GM21360 (cell line): ENCODE measurements around the gene ABCB4.

Source experiments
- ATAC-seq: cut with Tn5 transposase; IDR thresholded peaks from one replicate; pipeline ENCODE4 v1.9.1; 2021; ENCODE audit warnings: mild to moderate bottlenecking, moderate library complexity; ENCODE audit not compliant: unreplicated experiment

ABCB4 gene

DNA sequence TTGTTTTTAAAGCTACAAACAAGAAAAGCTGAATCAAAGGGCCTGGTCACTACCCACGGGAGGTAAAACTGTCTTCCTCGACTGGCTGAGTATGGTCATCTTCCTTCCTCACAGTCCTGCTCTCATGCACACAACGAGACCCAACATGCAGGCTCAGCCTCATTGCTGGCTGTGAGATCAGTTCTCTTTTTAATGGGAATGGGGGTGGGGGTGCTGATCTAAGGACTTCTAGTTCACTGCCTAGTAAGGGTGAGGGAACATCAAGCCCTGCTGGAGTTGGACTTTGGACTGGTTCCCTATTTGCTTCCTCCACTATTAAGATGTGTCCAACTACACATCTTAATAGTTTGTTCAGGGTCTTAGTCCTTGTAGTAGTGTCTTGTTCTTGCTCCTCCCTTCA is 48.2 kb downstream of the ABCB4 start:
- ATAC-seq = no peak

DNA sequence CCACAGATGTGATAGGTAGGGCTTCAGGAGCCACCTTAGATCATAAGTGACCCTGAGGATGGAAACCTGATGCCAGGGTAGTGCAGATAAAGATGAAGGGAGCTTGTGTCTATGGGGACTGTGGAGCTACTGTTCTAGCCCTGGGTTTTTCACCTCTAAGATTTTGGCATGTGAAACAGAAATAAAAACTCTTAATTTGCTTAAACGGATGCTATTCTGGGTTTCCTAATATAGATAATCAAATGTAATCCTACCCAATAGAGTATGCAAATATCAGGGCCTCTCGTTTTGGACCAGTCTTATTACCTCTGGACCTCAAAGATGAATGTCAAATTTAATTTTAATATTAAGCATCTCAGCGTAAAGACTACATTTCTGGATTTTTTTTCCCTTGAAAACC is 49.3 kb downstream of the ABCB4 start:
- ATAC-seq = no peak

DNA sequence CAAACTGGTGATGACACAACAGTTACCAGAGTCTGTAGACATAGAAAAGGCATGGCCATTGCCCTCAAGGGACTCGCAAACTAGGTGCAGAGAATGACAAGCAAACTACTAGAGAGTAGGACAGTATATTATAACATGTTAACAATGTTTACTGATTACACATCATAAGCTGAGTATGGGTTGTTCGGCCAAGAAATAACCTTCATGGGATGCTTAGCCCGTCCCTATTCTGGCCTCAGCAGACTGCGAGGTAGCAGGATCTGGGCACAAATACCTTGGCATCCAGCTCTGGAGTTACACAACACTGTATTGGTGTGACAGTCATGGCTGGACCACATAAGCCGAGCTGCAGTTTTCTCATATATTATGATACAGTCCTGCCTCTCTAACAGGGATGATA is 51.4 kb downstream of the ABCB4 start:
- no peak for ATAC-seq

DNA sequence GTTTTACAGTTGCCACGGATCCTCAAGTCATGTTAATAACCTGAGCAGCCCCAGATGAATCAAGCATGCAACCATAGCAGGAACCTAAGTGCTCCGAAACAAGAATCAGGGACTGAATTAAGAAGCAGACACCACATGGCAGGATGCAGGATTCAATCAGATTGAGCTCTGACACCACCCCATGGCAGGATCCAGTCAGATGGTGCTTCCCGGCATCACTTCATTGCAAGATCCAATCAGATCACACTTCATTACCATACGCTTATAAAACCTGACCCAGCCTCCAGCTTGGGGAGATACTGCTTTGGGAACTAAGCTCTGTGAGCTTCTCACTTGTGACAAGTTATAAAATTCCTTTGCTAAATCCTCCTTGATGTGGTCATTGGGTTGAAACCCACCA is 55.3 kb downstream of the ABCB4 start:
- no peak for ATAC-seq

DNA sequence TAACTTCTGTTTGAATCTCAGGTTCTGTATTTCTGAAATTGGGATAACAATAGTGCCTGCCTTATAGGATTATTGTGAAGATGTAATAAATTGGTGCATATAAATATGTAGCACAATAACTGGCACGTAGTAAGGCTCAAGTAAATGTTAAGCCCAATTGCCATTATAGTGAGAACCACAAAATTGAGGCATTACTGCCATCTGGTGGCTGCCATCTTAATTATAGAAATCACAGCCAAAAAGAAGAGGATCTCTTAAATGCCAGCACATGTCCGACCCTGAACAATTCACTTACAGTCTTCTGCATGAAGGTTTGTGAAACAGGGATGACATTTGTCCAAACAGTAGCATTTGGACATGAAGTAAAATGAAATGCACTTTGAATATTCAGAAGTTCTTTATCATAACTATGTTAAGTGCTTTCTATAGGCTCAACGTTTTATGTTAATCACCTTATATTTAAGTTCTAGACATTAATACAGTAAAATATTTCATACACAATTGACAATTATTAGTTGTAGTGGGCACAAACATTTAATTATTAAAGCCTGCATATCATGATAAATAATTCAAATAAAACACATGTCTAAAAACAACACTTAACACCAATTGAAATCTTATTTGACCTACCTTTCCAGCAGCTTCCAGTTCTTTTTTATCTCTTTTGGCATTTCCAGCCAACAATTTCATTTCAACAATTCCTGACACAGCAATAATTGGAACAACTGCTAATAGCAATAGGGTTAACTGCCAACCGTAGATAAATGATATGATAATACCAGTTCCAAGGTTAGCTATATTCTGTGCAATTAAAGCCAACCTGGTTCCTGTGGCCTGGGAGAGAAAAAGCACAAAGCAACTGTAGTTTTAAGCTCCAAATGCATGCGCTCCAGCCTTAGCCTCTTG is 58.5 kb downstream of the ABCB4 start:
- no peak for ATAC-seq

DNA sequence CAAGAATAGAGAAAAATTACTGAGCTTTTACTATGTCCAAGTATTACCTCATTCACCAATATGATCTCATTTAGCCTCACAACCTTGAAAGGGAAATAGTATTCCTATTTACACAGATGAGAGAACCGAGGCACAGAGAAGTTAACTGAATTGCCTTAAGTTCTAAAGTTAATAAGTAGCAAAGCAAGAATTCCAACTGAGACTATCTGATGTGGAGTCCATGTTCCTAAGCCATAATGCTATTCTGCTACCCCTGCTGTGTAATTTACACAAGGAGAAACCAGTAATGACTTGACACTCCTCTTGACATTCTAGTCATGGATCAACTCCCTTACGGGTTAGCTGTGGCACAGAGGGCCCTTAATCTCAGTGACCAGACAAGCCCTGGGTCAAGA is 60.7 kb downstream of the ABCB4 start:
- ATAC-seq = no peak

DNA sequence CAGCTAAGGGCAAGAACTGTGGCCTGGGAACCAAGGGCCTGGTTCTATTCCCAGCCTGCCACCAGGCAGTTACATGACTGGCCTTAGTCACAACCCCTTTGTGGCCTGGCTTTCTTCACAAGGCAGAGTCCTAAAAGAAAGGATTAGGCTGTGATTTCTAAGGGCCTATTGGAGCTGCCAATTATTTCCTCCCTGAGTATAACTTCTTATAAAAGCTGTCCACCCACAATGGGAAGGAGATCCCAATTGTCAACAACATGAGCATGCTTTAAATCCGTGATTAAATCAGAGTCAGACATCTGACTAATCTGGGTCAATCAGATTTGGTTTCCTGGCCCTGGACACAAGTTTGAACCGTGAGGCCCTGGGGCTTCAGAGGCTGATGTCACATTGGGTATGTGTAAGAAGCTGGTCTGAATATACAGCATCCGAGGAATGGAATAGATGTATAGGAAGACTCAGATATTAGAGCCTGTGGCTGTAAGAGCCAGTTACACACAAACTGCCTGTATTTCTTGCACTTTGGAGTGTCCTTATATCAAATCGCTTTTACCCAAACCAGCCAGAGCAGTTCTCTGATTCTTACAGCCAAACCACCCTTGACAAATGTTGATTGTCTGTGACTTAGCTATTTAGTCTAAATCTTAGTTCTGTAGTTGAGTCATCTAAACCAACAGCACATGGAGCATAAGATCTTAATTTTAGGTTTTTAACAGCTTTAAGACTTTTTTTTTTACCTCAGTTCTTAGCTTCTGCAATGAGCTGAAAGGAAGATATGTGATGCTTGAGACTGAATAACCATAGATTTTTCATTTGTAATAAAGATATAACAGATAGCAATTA is 61.3 kb downstream of the ABCB4 start:
- ATAC-seq = no peak

DNA sequence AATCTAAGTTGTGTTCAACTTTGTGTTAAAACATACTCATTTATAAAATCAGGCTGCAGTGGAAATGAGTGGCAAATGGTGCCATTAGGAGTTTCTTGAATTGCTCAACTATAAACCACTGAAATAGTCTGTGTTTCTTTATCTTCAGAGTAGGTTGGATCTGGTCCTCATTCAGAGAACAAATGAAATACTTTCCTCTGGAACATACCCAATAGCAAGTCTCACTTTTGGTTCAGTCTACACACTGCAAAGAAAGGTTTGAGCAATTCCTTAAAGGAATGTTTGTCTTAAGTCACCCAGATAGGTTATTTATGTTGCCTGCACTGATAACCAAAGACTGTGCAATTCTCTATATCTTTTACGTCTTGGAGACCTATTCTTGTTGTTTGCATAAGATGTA is 62.5 kb downstream of the ABCB4 start:
- no peak for ATAC-seq

DNA sequence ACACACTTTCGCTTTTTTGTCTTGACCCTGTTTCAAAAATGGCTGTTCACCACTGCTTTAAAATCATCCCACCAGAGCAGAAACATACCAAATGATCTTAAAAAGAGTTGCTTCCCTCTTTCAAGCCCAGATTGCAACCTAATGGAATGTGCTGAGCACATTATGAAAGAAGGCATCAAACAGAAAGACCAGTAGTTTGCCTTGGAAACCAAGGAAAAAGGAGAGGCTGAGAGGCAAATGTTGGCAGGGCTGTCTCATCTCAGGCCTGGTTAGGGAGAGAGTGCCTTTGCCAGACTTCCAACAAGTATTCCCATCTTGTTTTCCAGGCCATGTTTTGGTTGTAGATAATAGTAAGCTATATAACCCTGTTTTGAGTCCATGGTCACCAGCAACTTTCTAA is 64.3 kb downstream of the ABCB4 start:
- ATAC-seq = no peak

DNA sequence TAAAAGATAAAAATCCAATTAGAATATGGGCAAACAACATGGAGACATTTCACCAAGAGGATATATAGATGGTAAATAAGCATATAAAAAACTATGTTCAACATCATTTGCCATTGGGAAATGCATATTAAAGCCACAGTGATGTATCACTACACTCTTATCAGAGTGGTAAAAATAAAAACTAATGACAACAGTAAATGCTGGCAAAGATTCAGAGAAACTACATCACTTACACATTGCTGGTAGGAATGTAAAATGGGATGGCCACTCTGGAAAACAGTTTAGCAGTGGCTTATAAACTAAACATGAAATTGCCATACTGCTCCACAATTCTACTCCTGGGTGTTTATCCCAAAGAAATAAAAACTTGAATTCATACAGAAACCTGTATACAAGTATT is 70.8 kb downstream of the ABCB4 start:
- no peak for ATAC-seq

DNA sequence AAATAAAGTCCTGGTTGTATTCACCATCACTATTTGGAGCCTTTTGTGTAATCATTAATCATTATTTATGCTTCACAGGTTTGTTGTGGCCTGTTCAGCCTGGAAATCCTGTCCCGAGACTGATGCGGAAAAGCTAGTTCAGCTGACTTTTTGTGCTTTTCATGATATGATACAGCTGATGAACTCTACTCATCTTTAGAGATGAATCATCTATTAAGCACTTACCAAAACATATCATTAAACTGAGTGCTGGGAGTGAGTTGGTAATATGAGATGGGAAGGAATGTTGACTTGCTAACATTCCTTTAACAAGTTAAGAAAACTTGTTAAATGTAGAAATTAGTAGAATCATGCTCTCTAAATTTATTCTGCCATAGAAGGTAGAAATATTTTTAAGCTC is 77.0 kb downstream of the ABCB4 start:
- ATAC-seq = no peak

DNA sequence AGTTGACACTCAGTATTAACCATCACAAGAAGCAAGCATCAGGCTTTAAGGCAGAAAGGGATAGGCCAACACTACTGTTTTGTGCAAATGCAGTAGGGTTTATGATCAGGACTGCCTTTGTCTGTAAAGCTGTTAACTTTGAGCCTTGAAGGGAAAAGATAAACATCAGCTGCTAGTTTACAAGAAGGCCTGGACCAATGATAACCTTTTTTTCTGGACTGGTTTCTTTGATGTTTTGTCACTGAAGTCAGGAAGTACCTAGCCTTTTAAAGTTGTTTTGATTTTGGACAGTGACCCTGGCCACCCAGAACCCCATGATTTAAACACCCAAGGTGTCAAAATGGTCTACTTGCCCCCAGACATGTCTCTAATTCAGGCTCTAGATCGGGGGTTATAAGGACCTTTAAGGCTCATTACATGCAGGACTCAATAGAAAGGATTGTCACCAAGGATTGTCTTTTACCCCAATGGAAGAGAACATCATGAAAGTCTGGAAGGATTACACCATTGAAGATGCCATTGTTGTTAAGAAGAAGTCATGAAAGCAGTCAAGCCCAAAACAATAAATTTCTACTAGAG is 79.9 kb downstream of the ABCB4 start:
- no peak for ATAC-seq

DNA sequence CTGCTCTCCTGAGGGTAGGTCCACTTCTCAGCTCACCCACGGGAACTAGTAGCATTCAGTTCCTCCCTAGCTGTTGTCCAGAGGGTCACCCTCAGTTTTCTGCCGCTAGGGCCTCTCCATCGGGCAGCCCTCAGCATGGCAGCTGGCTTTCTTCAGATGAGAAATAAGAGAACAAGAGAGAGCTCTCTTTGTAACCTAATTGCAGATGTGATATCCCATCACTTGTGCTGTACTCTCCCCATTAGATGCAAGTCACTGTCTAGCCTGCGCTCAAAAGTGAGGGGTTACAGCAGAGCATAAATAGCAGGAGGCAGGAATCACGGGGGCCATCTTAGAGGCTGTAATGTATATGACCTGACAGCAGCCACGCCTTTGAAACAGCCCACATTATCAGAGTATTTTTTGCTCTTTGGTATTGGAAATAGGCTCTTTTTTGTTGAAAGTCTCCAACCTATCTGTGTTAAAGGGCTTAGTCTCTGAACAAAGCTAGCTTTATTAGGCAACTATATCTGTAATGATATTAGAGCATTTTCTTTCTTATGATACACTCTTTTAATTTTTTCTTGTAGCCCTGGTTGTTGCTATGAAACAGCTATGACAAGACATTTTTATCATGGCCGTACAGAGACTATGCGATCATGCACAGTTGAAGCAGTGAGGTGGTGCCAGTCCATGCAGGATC is 84.3 kb downstream of the ABCB4 start:
- ATAC-seq = no peak

DNA sequence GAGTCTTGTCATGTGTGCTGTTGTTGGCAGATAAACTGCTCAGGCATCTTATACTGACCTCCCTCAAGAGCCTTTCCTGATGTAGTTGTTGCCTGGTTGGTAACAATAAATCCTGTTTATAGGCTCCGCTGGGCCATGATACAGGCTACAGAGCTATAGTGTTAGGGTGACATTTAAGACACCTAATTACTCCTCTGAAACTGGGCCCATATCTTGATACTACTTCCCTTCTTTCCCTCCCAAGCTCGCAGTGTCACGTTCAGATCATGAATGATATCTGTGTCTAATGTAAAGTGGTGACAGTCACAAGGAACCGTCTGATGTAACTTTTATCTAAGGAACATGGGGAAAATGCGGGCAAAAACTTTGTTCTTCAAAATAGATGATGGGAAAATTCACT is 94.6 kb downstream of the ABCB4 start:
- no peak for ATAC-seq

DNA sequence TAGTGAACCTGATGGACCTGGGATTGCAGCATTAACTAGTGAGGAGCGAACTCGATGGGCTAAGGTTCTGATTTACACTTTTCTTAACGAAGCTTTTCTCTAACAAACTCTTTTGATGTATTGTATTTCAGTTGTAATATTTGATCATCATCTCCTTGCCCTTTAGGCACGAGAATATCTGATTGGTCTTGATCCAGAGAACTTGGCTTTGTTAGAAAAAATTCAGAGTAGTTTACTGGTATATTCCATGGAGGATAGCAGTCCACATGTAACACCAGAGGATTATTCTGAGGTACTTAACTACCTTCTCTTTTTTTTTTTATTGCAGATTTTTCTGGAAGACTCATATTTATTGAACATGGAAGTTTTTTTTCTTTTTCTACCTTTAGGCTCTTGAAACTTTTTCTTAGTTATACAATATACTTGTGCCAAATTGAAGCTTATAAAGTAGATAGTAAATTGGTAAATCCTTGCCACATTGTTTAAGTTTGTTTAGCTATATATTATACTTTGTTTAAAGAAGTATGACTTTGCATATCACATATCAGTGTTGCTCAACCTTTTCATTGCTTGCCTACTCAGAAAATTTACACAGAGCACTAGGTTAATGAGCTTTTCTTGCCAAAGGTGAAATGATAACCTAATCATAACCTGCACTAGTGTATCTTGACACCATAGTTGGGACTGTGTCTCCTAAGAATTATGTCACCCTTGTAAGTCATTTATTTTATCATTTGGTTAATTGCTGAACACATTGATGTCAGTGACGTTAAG is 99.6 kb downstream of the ABCB4 start:
- ATAC-seq = no peak

DNA sequence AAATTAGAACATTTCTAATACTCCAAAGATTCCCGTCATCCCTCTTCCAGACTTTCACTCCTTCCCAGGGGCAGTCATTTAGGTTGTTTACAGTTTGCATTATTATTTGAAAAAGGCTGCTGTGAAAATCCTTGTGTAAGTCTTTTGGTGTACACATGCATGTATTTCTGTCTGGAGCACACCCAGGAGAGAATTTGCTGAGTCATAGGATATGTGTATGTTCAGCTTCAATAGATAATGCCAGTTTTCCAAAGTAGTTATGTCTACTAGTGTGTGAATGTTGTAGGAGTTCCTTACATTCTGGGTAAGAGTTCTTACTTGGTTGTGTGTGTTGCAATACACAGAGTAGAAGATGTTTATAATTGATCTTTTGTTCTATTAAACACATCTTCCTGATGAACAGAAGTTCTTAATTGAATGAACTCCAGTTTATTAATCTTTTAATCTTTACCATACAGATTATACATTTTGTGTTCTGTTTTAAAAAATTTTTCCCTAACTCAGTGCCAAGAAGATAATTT is 104.8 kb downstream of the ABCB4 start:
- ATAC-seq = no peak

DNA sequence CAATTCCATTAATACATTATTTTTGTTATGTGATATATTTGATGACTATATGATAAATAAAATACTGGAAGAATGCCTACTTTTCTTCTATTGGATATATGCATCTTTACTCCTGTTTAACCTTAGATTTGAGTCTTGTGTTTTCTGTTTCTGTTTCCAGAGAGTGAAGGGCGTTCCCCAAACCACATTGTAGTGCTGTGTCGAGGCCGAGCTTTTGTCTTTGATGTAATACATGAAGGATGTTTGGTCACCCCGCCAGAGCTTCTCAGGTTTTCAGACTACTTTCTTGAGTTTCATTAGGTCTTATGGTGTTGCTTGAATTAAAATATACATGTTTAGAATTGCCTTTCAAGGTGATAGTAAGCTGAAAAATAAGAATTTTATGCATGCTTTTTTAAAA is 106.3 kb downstream of the ABCB4 start:
- ATAC-seq = no peak

DNA sequence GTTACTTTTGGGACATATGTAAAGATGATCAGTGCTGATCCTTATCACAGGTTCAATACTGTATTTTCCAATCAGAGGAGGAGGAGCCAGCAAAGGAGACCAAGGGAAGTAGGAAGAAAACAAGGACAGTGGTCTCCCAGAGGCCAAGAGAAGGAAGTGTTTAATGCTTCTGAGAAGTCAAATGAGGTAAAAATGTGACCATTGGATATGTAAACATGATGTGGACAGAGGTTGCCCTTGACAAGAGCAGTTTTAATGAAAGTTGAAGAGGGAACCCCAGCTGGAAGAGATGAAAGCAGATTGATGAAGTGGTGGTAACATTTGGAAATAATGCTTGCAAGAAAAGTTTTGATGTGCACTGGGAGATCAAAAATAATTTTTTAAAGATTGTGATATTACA is 111.2 kb downstream of the ABCB4 start:
- ATAC-seq = no peak

DNA sequence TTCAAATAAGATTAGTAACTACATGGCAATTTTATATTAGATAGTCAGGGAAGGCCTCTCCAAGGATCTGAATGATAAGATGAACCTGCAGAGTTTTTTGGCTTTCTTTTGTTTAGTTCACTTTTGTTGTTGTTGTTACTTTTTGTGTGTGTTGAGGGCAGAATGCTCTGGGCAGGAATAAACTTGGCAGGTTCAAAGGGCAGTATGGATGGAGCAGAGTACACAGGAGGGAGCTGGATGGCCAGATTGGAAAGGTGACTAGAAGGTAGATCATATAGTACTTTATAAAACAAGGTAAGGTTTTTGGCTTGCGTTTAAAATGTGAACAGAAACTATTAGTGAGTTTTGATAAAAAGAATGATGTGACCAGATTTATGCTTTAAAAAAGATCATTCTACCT is 112.1 kb downstream of the ABCB4 start:
- ATAC-seq = no peak

DNA sequence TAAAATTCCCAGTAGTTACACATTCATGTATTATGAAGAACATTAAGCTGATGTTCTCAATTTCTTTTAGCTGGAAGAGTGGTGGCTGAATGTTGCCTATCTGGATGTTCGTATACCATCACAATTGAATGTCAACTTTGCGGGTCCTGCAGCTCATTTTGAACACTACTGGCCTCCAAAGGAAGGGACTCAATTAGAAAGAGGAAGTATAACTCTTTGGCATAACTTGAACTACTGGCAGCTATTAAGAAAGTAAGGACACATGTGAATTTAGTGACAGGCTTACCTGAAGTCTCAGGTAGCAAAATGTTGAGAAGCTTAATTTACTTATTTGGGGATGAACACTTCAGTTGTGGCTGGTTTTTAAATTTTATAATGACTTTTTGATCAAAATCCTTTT is 114.2 kb downstream of the ABCB4 start:
- no peak for ATAC-seq
